GM19467 (cell line): Measurements from ENCODE around the gene ALX3.

Experiments used
- ATAC-seq: cut with Tn5 transposase; IDR thresholded peaks from one replicate; pipeline ENCODE4 v1.9.1; 2021; ENCODE audit warnings: mild to moderate bottlenecking, moderate library complexity; ENCODE audit not compliant: unreplicated experiment

The ALX3 gene

DNA sequence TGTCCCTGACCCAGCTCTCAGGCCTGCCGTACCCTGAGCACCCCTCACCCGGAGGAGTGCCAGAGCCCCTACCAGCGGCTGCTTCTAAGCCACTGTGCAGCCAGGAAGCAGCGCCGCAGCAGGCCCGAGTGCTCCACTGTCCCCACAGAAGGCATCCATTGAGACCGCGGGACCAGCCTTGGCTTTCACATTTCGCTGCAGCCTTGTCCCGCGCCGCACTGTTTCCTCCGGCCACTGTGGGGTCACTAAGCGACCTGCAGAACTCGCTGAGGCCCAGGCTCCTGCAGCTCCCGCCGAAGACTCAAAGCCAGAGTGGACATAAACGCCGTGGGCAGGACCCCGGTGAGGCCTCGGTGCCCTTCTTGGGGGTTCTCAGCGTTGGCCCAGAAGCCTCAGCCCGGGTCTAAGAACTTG lies 3.0 kb downstream of the ALX3 start:
- ATAC-seq = no peak

DNA sequence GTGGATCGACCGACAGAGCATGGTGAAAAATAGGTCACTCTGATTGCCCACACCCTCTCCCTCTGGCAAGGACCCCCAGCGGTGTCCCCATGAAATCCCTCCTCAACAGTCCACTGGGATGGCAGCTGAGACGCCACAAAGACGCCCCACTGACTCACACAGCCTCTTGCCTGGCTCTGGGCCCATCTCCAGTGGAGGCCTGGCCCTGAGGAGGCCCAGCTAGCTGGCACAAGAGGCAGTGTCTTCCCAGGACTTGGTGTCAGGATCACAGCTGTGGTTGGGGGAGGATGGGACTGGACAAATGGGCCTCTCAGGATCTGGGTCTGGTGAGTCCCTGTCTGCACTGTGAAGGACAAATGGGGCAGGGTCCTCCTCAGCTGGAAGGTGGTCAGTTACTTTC lies 4.6 kb downstream of the ALX3 start:
- no peak for ATAC-seq

DNA sequence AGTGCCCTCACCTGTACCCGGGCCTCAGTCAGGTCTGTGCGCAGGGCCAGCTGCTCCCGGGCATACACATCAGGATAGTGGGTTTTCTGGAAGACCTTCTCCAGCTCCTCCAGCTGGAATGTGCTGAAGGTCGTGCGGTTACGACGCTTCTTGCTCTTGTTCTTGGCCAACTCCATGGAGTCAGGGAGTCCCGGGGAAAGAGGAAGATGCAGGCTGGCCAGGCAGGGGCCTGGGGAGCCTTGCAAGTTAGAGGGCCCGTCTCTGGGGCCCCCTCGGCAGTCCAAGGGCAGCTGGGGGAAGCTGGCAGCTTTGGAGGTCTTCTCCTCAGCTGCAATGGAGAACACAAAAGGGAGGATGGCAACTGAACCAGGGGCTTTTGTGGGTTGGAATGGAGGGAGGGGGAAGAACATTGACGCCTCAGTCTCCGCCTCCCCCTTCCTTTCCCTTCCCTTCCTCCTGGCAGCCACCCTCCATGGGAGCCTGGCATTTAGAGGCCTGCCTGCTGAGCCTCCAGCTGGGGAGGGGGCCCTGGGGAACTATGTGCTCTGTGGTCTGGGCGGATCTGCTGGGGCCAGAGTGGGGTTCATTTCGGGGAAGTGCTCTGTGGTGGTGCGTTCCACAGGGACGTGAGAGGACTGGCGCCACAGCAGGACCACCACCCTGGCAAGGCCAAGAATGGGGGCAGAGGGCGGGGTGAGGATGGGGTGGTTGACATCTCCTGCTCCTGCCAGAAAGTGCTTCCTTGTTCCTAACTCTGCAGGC lies 5.7 kb downstream of the ALX3 start:
- ATAC-seq = no peak

DNA sequence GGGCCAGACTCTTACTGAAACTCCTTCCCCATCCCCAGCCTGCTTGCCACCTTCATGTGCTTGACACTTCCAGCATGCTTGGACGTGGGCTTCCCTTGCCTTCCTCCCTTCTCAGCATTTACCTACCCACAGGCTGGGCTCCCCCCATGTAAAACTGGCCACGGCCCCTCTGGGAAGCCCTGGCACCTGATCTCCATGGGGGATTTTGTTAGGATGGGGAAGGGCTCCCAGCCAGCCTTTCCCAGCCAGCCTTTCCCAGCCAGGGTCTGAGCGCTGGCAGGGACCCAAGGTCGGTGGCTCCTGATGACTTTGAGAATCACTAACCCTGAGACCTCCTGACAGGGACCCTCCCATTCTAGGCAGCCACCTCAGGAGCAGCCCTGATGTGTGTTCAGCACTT lies 6.7 kb downstream of the ALX3 start:
- no peak for ATAC-seq

DNA sequence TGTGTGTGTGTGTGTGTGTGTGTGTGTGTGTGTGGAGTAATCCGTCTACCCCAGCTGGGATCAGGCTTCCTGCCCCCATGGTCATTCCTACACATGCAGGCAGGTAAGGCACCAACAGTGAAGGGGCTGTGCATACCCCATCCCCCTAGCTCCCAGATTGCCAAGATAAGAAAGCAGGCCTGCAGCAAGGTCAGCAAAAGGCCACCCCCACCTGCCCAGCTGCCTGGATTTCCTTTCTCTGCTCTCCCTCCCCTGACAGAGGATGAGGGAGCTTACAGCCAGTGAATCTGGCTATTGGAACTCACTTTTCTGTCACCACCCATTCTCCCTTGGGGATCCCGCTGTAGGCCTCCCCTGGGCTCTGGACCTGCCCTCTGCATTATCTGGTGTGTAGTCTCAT lies 7.9 kb downstream of the ALX3 start:
- no peak for ATAC-seq

DNA sequence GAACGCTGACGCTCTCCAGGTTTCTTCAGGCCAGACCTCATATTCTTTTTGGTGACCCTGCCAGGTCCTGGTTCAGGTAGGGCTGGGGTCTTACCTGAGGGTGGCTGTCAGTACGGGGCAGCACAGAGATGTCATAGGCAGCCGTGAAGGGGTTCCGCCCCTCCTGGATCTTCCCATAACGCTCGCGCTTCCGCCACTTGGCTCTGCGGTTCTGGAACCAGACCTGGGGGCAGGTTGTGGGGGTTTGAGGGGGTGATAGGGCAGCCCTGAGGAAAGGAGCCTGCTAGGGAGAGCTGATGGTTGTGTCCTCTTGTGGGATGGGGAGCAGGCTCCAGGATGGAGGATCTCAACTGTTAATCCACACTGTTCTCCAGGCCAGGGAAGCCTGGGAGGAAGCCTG lies 9.1 kb downstream of the ALX3 start:
- no peak for ATAC-seq

DNA sequence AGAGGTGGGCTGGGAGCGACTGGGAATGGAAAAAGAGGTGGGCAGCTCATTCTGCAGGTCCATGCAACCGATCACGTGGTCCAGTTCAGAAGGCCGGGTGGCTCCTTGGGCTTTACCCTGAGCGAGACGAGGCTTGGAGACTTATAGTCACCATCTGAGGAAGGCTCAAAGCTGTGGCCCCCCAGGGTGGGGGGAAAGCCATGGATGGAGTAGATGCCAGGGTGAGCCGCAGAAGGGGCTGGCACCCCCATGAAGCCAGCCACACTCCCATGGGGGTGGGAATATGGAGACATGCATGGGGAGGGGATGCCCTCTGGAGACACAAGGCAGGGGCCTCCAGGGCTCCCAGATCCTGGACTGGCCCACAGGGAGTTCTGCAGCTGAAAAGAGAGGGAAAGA lies 9.8 kb downstream of the ALX3 start:
- ATAC-seq = no peak

DNA sequence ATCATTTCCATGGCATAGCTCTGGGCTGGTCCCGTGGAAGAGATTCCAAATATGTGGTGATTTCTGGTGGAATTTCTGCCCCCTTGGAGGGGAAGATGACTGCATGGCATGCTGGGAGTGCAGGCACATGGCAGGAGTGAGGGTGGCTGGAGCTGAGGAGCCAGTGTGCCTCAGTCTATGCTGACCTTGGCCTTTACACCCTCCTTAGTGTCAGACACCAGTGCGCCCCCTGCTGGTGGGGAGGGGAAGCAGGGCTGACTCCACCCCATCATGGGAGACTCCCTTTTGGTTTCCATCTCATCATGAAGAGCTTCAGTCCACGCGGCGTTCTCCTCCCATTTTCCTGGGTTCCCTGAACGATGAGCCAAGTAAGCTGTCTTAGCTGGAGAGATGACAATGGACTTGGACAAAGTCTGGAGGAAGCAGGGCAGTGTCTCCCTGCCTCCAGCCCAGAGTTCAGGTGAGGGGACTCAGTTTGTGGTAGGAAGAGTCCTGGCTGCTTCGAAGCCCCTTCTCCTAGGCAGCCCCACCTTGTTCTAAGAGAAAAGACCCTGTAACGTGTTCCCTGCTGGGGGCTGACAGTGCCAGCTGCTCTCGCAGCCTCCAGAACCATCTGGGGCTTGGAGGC lies 10.3 kb downstream of the ALX3 start:
- ATAC-seq = no peak

DNA sequence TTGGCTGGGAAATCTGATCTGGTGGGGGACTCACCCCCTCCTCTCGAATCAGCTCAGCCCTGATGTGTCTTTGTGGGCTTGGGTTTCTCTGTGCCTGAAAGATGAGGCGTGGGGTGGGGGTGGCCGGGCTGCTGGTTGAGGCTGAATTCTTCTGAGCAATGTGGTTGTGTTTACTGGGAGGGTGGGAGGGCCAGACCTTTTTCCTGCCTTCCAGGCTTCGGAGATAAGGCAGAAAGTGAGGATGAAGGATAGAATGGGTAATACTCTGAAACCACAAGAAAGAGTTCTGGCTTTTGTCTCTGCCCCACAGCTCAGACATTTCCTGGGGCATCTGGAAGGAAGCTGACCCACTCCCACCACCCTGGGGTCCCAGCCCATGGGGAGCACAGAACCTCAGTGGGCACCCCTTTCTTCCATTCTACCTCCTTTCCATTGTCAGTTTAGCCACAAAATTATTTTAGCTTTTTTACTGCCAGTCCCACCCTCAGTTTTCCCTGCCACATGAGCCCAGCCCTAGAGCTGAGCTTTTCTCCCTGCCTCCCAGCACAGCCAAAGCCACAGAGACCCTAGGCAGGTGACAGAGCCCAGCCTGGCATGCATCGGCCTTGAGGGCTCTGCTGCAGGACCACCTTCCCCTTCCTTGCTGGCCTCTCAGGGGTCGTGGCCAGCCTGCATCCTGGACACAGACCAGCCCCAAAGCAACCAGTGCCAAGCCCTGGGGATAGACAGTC lies 11.2 kb downstream of the ALX3 start:
- ATAC-seq = no peak

DNA sequence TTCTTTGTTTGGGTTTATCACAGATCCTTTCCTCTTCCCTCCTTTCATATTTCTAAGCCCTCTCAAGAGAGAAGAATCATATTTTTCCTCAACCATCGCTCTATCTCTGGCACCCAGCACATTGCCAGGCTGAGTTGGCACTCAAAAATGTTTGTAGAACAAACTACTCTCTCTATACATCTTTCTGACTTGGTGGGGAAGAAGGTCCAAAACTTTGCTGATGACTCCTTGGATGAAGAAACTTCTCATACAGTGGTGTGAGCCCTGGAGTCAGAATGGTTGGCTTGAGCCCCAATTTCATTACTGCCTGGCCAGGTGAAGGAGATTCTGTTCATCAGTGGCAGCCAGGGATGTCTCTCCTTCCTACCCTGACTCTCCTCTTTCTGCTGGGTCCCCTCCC lies 11.9 kb downstream of the ALX3 start:
- no peak for ATAC-seq

DNA sequence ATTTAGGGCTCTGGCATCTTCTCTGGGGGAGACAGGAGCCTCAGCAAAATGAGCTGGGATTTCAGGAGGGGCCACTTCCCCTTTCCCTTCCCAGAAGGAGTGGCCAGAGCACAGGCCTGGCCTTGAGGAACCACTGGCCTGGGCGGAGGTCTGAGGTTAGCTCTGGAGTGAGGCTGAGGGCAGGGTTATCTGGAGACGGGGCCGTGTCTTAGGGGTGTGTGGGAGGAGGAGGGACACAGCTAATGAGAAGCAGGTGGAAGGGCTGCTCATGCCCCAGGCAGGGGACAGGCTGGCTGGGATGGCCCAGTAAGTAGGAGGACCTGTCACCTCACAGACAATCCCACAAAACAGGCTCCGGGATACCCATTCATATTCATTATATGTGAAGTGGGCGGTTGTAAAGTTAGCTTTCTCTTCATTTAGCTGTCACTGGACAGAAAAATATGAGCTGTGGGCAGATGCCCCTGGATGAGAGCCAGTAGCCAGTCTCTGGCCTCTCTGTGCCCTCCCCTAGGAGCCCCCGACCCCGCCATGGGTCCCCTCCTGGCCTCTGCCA lies 12.4 kb downstream of the ALX3 start:
- ATAC-seq = no peak

DNA sequence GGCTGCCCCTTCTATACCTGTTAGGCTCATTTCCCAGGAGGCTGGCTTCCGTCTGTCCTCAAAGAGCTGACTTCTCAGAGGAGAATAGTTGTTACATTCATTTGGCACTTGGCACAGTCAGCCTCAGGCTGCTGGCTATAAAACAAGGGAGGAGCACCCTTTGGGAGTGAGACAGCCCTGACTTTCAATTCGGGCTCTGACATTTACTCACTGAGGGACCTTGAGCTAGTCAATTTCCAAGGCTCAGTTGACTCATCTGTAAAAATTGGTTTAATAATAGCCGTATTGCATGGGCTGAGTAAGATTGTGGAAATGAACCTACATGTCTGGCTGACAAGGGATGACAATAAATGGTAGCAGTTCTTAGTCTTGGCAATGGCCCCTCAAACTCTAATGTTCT lies 13.7 kb downstream of the ALX3 start:
- ATAC-seq = no peak

DNA sequence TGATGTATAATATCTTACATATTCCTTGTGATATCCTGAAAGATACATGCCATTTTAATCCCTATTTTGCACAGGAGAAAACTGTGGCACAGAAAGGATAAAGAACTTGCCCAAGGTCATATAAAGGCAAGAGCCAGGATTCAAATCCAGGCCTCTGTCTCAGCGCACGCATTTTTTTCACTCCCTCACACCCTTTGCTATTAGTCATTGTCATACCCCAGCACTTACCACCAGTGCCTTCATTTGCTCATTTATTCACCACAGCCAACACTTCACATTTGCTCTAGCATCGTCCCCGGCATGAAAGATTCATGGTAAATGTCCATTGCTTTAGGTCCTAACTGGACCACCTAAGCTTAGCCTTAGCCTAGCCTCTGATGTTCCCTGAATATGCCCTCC lies 14.2 kb downstream of the ALX3 start:
- ATAC-seq = no peak

DNA sequence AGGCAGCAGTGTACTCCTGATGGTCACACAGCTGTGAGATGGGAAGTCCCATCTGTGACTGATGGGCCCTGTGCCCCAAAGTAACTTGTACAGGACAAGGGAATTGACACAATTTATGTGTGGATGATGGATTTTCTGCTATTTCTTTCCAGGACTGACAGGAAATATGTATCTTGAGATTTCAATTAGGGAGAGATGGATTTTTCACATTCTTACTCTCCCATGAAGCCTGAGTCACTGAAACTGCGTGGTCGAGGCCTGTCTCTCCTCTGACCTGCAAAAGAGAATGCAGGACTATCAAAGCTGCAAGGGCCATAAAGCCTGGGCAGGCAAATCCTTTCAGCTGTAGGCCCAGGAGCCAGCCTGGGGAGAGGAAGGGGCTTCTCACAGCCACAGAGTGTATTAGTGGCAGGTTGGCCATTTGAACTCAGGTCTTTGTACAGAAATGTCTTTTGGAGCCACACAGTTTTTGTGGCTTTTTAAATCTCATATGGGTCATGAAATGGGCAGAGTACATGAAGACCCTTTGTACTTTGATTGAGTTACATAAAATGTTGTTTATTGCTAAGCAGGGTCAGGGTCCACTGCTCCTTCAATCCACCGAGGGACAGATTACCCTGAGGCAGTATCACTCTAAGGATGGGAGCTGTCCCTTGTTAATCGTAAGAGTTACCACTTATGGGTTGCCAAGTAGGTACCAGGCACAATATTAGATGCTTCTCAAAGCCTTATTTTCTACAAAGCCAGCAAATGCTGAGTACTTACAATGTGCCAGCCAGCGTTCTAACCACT lies 14.8 kb downstream of the ALX3 start:
- ATAC-seq = no peak

DNA sequence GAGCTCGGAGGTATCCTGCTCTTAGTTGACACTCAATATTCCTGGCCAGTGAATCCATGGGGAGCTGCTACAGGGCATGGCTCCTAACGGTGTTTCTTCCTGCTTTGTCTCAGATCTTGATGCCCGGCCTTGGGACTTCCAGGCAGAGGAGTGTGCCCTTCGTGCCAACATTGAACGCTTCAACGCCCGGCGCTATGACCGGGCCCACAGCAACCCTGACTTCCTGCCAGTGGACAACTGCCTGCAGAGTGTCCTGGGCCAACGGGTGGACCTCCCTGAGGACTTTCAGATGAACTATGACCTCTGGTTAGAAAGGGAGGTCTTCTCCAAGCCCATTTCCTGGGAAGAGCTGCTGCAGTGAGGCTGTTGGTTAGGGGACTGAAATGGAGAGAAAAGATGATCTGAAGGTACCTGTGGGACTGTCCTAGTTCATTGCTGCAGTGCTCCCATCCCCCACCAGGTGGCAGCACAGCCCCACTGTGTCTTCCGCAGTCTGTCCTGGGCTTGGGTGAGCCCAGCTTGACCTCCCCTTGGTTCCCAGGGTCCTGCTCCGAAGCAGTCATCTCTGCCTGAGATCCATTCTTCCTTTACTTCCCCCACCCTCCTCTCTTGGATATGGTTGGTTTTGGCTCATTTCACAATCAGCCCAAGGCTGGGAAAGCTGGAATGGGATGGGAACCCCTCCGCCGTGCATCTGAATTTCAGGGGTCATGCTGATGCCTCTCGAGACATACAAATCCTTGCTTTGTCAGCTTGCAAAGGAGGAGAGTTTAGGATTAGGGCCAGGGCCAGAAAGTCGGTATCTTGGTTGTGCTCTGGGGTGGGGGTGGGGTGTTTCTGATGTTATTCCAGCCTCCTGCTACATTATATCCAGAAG lies 16.7 kb downstream of the ALX3 start:
- ATAC-seq = no peak

DNA sequence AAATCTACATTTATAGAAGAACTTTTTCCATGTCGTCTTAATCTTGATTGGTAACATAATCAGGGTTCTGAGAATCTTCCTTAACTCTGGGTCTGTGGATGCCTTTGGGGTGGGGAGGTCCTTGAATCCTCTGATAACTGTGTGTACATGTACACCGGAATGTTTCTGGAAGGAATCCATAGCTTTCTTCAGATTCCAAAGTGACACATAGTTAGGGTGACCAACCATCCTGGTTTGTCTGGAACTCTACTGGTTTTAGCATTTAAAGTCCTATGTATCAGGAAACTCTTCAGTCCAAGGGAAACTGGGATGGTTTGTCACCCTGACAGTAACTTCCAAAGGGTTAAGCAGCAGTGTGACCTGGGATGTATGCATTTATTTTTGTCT lies 19.2 kb downstream of the ALX3 start:
- no peak for ATAC-seq

DNA sequence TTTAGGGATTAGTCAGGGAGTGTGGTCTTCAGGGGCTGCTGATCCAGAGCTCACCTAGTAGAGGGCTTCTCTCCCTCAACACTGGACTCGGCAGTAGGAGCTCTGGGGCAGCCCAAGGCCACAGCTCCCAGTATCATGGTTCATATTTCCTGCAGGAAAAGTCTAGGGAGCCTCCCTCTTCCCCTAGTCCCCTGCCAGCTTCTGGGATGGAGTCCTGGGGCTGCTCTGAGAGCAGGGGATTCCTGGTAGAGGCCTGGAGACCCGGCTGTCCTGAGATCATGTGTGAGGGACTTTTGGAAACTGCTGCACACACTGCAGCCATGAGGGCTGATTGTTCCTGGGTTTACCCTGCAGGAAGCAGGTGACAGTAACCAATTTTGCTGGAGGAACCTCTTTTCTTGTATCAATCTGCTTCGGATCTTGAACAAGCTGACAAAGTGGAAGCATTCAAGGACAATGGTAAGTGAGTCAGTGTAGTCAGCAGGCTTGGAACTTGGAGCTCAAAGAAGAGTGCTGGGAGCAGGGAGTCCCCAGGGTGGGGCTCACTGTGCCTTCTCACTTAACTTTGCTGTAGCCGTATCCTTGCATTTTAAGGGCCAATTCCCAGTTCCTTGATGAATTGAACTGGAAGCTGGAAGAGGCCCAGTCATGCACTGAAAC lies 19.7 kb downstream of the ALX3 start:
- ATAC-seq = no peak

DNA sequence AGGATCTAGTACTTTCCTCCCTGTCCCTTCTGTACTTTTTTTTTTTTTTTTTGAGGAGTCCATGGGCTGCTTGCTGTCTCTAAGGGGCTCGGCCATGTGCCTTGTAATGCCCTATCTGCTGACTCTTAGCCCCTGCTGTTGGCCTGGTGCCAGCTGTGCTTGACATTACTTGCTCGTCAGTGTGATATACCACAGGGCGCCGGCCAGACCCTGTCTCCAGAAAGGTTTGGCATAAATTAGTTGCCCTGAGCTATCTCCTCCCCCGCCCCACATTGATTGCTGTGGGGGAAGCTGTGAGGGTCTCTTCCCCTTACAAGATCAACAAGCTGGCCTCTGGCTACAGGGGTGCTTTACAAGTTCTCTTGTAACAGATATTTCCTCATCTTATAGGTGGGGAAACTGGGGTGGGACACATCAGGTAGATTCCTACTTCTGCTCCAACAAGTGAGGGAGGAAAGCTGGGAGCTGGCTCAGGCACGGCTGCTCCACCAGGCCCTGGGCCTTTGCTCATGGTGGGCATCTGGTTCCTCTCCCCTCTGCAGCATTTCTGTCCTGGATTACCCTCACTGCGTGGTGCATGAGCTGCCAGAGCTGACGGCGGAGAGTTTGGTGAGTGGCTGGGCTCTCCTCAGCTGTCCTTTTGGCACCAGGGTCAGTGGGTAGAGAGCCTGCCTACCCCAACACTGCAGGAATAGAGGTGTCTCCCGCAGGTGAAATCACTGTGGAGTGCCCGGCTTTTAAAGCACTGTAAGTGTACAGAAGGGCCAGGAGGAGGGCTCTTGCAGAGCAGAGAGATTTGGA lies 20.5 kb downstream of the ALX3 start:
- no peak for ATAC-seq
